SK-N-SH (cell line): Measurements from ENCODE around the gene FAF2. TPM values are rescaled to one million over a fixed set of nuclear protein-coding genes. Genes with fewer than 3 reads are reported as not detected.

Experiments used
- CTCF ChIA-PET: fragments of 300-600, 350-600 bp; formaldehyde crosslinking; extraction: SDS; loops from one replicate; lab custom pipeline; 2021; lab: Yijun Ruan, JAX
- POLR2A ChIA-PET: fragments of 350-600 bp; sonication (Branson Sonifier 250); formaldehyde crosslinking; extraction: SDS; loops from one replicate; lab custom pipeline; 2020; ENCODE audit warnings: antibody characterized with exemption, inconsistent platforms; lab: Yijun Ruan, JAX
- DNase-seq: peaks from one replicate; pipeline ENCODE4 v3.0.0; 2012
- H2AFZ ChIP-seq: fragments of 200-600 bp; sonication (generic); 2 replicates; pipeline ENCODE4 v1.8.1; 2016; ENCODE audit warnings: antibody characterized with exemption, mild to moderate bottlenecking, low read depth
- H3F3A ChIP-seq: fragments of 200-600 bp; sonication (generic); replicated peaks from 2 replicates; pipeline ENCODE3; 2016; ENCODE audit warnings: antibody characterized with exemption, mild to moderate bottlenecking; ENCODE audit not compliant: insufficient read depth
- H3K27ac ChIP-seq, 2 experiments: fragments of 200-500 bp in 1 of 2; fragments of 200-600 bp in 1 of 2; sonication (Bioruptor generic) in 1 of 2; sonication (generic), shearing (Covaris generic) in 1 of 2; 2 replicates each; pipeline versions ENCODE4 v1.5.1 to v1.6.1; 2014 to 2016; ENCODE audit warnings: low read depth in 2 of 2, inconsistent platforms in 1 of 2, low read length in 1 of 2, mild to moderate bottlenecking in 1 of 2, mixed read lengths in 1 of 2
- H3K27me3 ChIP-seq: fragments of 200-600 bp; sonication (generic), shearing (Covaris generic); 2 replicates; pipeline ENCODE4 v1.6.1; 2016; ENCODE audit warnings: mixed run types; ENCODE audit not compliant: insufficient read depth
- H3K36me3 ChIP-seq, 2 experiments: fragments of 200-500 bp in 1 of 2; fragments of 200-600 bp in 1 of 2; sonication (Bioruptor generic) in 1 of 2; sonication (generic) in 1 of 2; replicated peaks in 1 of 2; 2 replicates each; pipeline versions ENCODE3 to v1.5.1; 2014 to 2016; ENCODE audit warnings: low read length in 1 of 2, mild to moderate bottlenecking in 1 of 2; ENCODE audit not compliant: insufficient read depth in 2 of 2, control insufficient read depth in 1 of 2
- H3K4me1 ChIP-seq, 2 experiments: fragments of 200-500 bp in 1 of 2; fragments of 200-600 bp in 1 of 2; sonication (Bioruptor generic) in 1 of 2; sonication (generic), shearing (Covaris generic) in 1 of 2; 2 replicates each; pipeline versions ENCODE4 v1.5.1 to v1.6.1; 2014 to 2016; ENCODE audit warnings: low read depth in 1 of 2, low read length in 1 of 2, mixed run types in 1 of 2; ENCODE audit not compliant: insufficient read depth in 2 of 2, control insufficient read depth in 1 of 2
- H3K4me2 ChIP-seq: fragments of 200-600 bp; sonication (generic), shearing (Covaris generic); 2 replicates; pipeline ENCODE4 v1.6.1; 2017; ENCODE audit warnings: mixed run types
- H3K4me3 ChIP-seq, 2 experiments: fragments of 200-500 bp in 1 of 2; fragments of 200-600 bp in 1 of 2; sonication (Bioruptor generic) in 1 of 2; sonication (generic), shearing (Covaris generic) in 1 of 2; 2 replicates each; pipeline versions ENCODE4 v1.5.1 to v1.8.1; 2014 to 2016; ENCODE audit warnings: low read depth in 2 of 2, inconsistent platforms in 1 of 2, low read length in 1 of 2, mild to moderate bottlenecking in 1 of 2, mixed read lengths in 1 of 2, moderate library complexity in 1 of 2
- H3K79me2 ChIP-seq: fragments of 200-600 bp; sonication (generic); 2 replicates; pipeline ENCODE4 v1.8.1; 2017; ENCODE audit warnings: mild to moderate bottlenecking; ENCODE audit not compliant: insufficient read depth
- H3K9ac ChIP-seq: fragments of 200-600 bp; sonication (generic); 2 replicates; pipeline ENCODE4 v1.6.1; 2017; ENCODE audit warnings: mixed run types
- H3K9me2 ChIP-seq: fragments of 200-600 bp; sonication (generic); 2 replicates; pipeline ENCODE4 v1.6.1; 2017; ENCODE audit warnings: mixed run types
- H3K9me3 ChIP-seq: fragments of 200-600 bp; sonication (generic); 2 replicates; pipeline ENCODE4 v1.6.1; 2017; ENCODE audit warnings: mixed run types, mild to moderate bottlenecking, moderate library complexity
- H4K20me1 ChIP-seq: fragments of 200-600 bp; sonication (generic); 2 replicates; pipeline ENCODE4 v1.6.1; 2017; ENCODE audit warnings: mild to moderate bottlenecking, mixed run types; ENCODE audit not compliant: insufficient read depth
- ELF1 ChIP-seq: IDR thresholded peaks from 2 replicates; pipeline ENCODE4 v1.4.0; 2012
- EZH2phosphoT487 ChIP-seq: fragments of 200-600 bp; sonication (generic); IDR thresholded peaks from 2 replicates; pipeline ENCODE4 v1.6.1; 2017; ENCODE audit warnings: low read depth, mixed run types, mild to moderate bottlenecking, antibody characterized with exemption, moderate library complexity, borderline replicate concordance
- FOXJ3 ChIP-seq: sonication (generic); formaldehyde crosslinking; IDR thresholded peaks from 2 replicates; pipeline ENCODE4 v1.5.1; 2020; ENCODE audit warnings: mild to moderate bottlenecking, missing genetic modification reagents
- GABPA ChIP-seq: IDR thresholded peaks from 2 replicates; pipeline ENCODE4 v1.4.0; 2012; ENCODE audit warnings: low read depth, mild to moderate bottlenecking
- GATA2 ChIP-seq: sonication (generic); formaldehyde crosslinking; IDR thresholded peaks from 2 replicates; pipeline ENCODE4 v1.5.0; 2020; ENCODE audit warnings: mild to moderate bottlenecking, missing genetic modification reagents
- JUND ChIP-seq: IDR thresholded peaks from 2 replicates; pipeline ENCODE4 v1.4.0; 2012
- MXI1 ChIP-seq: IDR thresholded peaks from 2 replicates; pipeline ENCODE4 v1.6.1; 2012; ENCODE audit warnings: mild to moderate bottlenecking, low read depth, low read length, improper control_type of control experiment
- NFIC ChIP-seq: IDR thresholded peaks from 2 replicates; pipeline ENCODE4 v1.4.0; 2012; ENCODE audit warnings: borderline replicate concordance
- RXRA ChIP-seq: IDR thresholded peaks from 2 replicates; pipeline ENCODE4 v1.4.0; 2012; ENCODE audit warnings: low read depth, mild to moderate bottlenecking, borderline replicate concordance
- TAF1 ChIP-seq: IDR thresholded peaks from 2 replicates; pipeline ENCODE4 v1.6.1; 2012; ENCODE audit warnings: low read depth, mild to moderate bottlenecking, low read length, moderate library complexity, borderline replicate concordance
- WGBS: methylation state at CpG from one replicate; pipeline ENCODE4 v1.1.6; 2017; ENCODE audit warnings: low lambda C conversion rate; 5-methylcytosine and 5-hydroxymethylcytosine counted together
- polyA plus RNA-seq, 3 experiments: library from polyadenylated mRNA; depleted of rRNA; stranded (reverse); fragments of >200 nt; gene quantifications; 2 replicates each; pipeline ENCODE4 v1.2.3, GENCODE V29; 2012
- TF ChIP-seq, protein P1 (sequence below): IDR thresholded peaks from 2 replicates; pipeline ENCODE4 v1.6.1; 2012; ENCODE audit warnings: mild to moderate bottlenecking, low read depth, low read length, moderate library complexity
- TF ChIP-seq, protein P2 (sequence below): IDR thresholded peaks from 2 replicates; pipeline ENCODE4; 2012
- TF ChIP-seq, protein P3 (sequence below): IDR thresholded peaks from 2 replicates; pipeline ENCODE4 v1.4.0; 2012; ENCODE audit warnings: low read depth, borderline replicate concordance
- TF ChIP-seq, protein P4 (sequence below): fragments of 200-600 bp; sonication (generic); IDR thresholded peaks from 2 replicates; pipeline ENCODE4 v1.6.1; 2017; ENCODE audit warnings: antibody characterized with exemption, mild to moderate bottlenecking, moderate library complexity
- TF ChIP-seq, protein P5 (sequence below): fragments of 150-350 bp; IDR thresholded peaks from 2 replicates; pipeline ENCODE4 v1.6.1; 2017; ENCODE audit warnings: antibody characterized with exemption, low read length, low read depth, borderline replicate concordance

Gene FAF2
- polyA plus RNA-seq, 1 of the 3 experiments (the other 2 are of a cell fraction) = 25.5 TPM

DNA sequence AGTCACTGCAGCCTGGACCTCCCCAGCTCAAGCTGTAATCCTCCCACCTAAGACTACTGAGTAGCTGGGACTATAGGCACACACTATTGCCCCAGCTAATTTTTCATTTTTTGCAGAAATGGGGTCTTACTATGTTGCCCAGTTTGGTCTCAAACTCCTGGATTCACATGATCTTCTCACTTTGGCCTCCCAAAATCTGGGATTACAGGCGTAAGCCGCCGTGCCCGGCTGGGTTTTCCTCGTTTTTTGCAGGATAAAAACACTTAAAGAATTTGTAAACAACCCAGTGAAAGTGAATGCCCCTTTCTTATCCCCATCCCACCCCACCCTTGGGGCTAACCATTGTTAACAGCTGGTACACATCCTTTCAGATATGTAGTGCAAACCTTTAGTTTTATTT lies 39.6 kb upstream of the FAF2 start:
- H3K9ac ChIP-seq = no peak overlapping the region
- H2AFZ ChIP-seq = no peak overlapping the region
- H3K36me3 ChIP-seq = peaks cover 0 to 9% of the 10 kb centered on the region in 2 experiments
- no peak overlapping the region for H3K4me2 ChIP-seq
- H3K27ac ChIP-seq = no peak overlapping the region
- no peaks in the 10 kb centered on the region for H3K9me3 ChIP-seq
- H3K4me1 ChIP-seq = no peaks in the 10 kb centered on the region
- ChIA-PET POLR2A (no interaction called here), CTCF (interaction anchor here (0.6 kb wide), 1 partner anchor 679 kb away, joined by 3 read pairs; no protein-coding TSS in a partner anchor)
- no peaks in the 10 kb centered on the region for H3K9me2 ChIP-seq
- WGBS = 92% methylated on average over 5 of the region's 5 CpGs
- peaks cover 3% of the 10 kb centered on the region; the same call in 1 of the 2 replicates for H3K79me2 ChIP-seq
- TF ChIP-seq, protein P1, sequence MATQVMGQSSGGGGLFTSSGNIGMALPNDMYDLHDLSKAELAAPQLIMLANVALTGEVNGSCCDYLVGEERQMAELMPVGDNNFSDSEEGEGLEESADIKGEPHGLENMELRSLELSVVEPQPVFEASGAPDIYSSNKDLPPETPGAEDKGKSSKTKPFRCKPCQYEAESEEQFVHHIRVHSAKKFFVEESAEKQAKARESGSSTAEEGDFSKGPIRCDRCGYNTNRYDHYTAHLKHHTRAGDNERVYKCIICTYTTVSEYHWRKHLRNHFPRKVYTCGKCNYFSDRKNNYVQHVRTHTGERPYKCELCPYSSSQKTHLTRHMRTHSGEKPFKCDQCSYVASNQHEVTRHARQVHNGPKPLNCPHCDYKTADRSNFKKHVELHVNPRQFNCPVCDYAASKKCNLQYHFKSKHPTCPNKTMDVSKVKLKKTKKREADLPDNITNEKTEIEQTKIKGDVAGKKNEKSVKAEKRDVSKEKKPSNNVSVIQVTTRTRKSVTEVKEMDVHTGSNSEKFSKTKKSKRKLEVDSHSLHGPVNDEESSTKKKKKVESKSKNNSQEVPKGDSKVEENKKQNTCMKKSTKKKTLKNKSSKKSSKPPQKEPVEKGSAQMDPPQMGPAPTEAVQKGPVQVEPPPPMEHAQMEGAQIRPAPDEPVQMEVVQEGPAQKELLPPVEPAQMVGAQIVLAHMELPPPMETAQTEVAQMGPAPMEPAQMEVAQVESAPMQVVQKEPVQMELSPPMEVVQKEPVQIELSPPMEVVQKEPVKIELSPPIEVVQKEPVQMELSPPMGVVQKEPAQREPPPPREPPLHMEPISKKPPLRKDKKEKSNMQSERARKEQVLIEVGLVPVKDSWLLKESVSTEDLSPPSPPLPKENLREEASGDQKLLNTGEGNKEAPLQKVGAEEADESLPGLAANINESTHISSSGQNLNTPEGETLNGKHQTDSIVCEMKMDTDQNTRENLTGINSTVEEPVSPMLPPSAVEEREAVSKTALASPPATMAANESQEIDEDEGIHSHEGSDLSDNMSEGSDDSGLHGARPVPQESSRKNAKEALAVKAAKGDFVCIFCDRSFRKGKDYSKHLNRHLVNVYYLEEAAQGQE = no peak
- TF ChIP-seq, protein P2, sequence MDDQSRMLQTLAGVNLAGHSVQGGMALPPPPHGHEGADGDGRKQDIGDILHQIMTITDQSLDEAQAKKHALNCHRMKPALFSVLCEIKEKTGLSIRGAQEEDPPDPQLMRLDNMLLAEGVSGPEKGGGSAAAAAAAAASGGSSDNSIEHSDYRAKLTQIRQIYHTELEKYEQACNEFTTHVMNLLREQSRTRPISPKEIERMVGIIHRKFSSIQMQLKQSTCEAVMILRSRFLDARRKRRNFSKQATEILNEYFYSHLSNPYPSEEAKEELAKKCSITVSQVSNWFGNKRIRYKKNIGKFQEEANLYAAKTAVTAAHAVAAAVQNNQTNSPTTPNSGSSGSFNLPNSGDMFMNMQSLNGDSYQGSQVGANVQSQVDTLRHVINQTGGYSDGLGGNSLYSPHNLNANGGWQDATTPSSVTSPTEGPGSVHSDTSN = no peak
- TF ChIP-seq RXRA (no peak), NFIC (no peak), GATA2 (no peak), ELF1 (no peak), TAF1 (no peak), JUND (no peak), FOXJ3 (CRISPR knock-in tag) (no peak), GABPA (no peak), MXI1 (no peak), EZH2phosphoT487 (no peak)
- TF ChIP-seq, protein P3, sequence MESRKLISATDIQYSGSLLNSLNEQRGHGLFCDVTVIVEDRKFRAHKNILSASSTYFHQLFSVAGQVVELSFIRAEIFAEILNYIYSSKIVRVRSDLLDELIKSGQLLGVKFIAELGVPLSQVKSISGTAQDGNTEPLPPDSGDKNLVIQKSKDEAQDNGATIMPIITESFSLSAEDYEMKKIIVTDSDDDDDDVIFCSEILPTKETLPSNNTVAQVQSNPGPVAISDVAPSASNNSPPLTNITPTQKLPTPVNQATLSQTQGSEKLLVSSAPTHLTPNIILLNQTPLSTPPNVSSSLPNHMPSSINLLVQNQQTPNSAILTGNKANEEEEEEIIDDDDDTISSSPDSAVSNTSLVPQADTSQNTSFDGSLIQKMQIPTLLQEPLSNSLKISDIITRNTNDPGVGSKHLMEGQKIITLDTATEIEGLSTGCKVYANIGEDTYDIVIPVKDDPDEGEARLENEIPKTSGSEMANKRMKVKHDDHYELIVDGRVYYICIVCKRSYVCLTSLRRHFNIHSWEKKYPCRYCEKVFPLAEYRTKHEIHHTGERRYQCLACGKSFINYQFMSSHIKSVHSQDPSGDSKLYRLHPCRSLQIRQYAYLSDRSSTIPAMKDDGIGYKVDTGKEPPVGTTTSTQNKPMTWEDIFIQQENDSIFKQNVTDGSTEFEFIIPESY = no peak
- TF ChIP-seq, protein P4, sequence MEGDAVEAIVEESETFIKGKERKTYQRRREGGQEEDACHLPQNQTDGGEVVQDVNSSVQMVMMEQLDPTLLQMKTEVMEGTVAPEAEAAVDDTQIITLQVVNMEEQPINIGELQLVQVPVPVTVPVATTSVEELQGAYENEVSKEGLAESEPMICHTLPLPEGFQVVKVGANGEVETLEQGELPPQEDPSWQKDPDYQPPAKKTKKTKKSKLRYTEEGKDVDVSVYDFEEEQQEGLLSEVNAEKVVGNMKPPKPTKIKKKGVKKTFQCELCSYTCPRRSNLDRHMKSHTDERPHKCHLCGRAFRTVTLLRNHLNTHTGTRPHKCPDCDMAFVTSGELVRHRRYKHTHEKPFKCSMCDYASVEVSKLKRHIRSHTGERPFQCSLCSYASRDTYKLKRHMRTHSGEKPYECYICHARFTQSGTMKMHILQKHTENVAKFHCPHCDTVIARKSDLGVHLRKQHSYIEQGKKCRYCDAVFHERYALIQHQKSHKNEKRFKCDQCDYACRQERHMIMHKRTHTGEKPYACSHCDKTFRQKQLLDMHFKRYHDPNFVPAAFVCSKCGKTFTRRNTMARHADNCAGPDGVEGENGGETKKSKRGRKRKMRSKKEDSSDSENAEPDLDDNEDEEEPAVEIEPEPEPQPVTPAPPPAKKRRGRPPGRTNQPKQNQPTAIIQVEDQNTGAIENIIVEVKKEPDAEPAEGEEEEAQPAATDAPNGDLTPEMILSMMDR = no peak
- TF ChIP-seq, protein P5, sequence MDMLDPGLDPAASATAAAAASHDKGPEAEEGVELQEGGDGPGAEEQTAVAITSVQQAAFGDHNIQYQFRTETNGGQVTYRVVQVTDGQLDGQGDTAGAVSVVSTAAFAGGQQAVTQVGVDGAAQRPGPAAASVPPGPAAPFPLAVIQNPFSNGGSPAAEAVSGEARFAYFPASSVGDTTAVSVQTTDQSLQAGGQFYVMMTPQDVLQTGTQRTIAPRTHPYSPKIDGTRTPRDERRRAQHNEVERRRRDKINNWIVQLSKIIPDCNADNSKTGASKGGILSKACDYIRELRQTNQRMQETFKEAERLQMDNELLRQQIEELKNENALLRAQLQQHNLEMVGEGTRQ = no peak
- H4K20me1 ChIP-seq = no peaks in the 10 kb centered on the region
- no peak for DNase-seq
- no peaks in the 10 kb centered on the region for H3K27me3 ChIP-seq
- H3K4me3 ChIP-seq = no peak overlapping the region
- no peaks in the 10 kb centered on the region for H3F3A ChIP-seq
